ENCODE results near the gene GJD4. TPM values are rescaled to one million over a fixed set of nuclear protein-coding genes. Genes with fewer than 3 reads are reported as not detected.
A peak's percentile ranks its signal among the peaks of the same experiment; 100 is the strongest.

Gene GJD4
- total and polyA plus RNA-seq, 2 donors (not counting 3 experiments of a cell fraction or from before 2014, with no cell fraction given): not detected

- no peak overlapping the region for H3K9ac ChIP-seq (replicated peaks; ENCODE audit: extremely low read depth, insufficient read depth, low read length)
- H2AFZ ChIP-seq (ENCODE audit: low read depth, low read length): no peak overlapping the region
- no peaks in the 10 kb centered on the region for H3K9me3 ChIP-seq (replicated peaks; ENCODE audit: control insufficient read depth, insufficient read depth, low read length)
- no peaks in the 10 kb centered on the region for H3K9me1 ChIP-seq (replicated peaks; ENCODE audit: control insufficient read depth, extremely low read depth, insufficient read depth, low read length)
- H3K79me2 ChIP-seq (ENCODE audit: control insufficient read depth, insufficient read depth, low read length): no peaks in the 10 kb centered on the region
- H3K36me3 ChIP-seq (ENCODE audit: control insufficient read depth in 2 of 2, extremely low read depth in 1 of 2, insufficient read depth in 2 of 2, low read length in 2 of 2): peaks cover 8 to 31% of the 10 kb centered on the region in 2 experiments
- H3K4me3 ChIP-seq (replicated peaks in 1 of 3; ENCODE audit: insufficient read depth in 1 of 3, low read depth in 1 of 3, low read length in 3 of 3): no peak overlapping the region
- no peak overlapping the region for H3K27ac ChIP-seq (ENCODE audit: insufficient read depth, low read depth, low read length)
- ChIA-PET POLR2A (interaction anchor here (0.7 kb wide), 1 partner anchor 1316 kb away, joined by 3 read pairs; no protein-coding TSS in a partner anchor), CTCF (interaction anchor here (0.7 to 5.2 kb wide), 18 partner anchors 9 to 1316 kb away, joined by 3 to 55 read pairs (median 6); partner anchors contain the start of gene GJD4)
- no TSS peak for BruUV-seq (replicated peaks)
- peaks cover 12% of the 10 kb centered on the region for H3K4me1 ChIP-seq (ENCODE audit: control insufficient read depth, extremely low read depth, insufficient read depth, low read length)
- intact Hi-C loops (cut with micrococcal nuclease): loop anchor here (5.0 to 10.0 kb wide), 3 partner anchors 142 to 440 kb away; partner anchors contain the start of genes CCNY and CREM
- TF ChIP-seq, protein P1, sequence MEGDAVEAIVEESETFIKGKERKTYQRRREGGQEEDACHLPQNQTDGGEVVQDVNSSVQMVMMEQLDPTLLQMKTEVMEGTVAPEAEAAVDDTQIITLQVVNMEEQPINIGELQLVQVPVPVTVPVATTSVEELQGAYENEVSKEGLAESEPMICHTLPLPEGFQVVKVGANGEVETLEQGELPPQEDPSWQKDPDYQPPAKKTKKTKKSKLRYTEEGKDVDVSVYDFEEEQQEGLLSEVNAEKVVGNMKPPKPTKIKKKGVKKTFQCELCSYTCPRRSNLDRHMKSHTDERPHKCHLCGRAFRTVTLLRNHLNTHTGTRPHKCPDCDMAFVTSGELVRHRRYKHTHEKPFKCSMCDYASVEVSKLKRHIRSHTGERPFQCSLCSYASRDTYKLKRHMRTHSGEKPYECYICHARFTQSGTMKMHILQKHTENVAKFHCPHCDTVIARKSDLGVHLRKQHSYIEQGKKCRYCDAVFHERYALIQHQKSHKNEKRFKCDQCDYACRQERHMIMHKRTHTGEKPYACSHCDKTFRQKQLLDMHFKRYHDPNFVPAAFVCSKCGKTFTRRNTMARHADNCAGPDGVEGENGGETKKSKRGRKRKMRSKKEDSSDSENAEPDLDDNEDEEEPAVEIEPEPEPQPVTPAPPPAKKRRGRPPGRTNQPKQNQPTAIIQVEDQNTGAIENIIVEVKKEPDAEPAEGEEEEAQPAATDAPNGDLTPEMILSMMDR (IDR thresholded peaks at IDR 0.05; ENCODE audit: extremely low read depth in 1 of 2, insufficient read depth in 1 of 2, low read depth in 1 of 2, low read length in 2 of 2): no peak
- TF ChIP-seq EZH2 (IDR thresholded peaks at IDR 0.05; ENCODE audit: borderline replicate concordance, low read depth, low read length, severe bottlenecking) (no peak), POLR2A (IDR thresholded peaks at IDR 0.05; ENCODE audit: low read depth, low read length) (no peak), JUN (IDR thresholded peaks at IDR 0.05; ENCODE audit: borderline replicate concordance, insufficient read depth, insufficient read length, low read depth) (peak; percentile 9), FOS (IDR thresholded peaks at IDR 0.05; ENCODE audit: borderline replicate concordance, insufficient read depth, low read length) (peak; percentile 39), GATA2 (IDR thresholded peaks at IDR 0.05; ENCODE audit: insufficient read depth, insufficient read length, low read depth, low read length) (no peak)
- FAIRE-seq: peak; percentile 77
- no peaks in the 10 kb centered on the region for H4K20me1 ChIP-seq (replicated peaks; ENCODE audit: control insufficient read depth, extremely low read depth, insufficient read depth, low read length)
- dilution Hi-C loops (cut with MboI; ENCODE audit: extremely low pct_ligation_motif_present, low sequenced_read_pairs): no loop called here
- DNase-seq (ENCODE audit: low read depth, low spot score): peak; percentile 62
- no peaks in the 10 kb centered on the region for H3K27me3 ChIP-seq (ENCODE audit: control insufficient read depth in 2 of 2, insufficient read depth in 2 of 2, low read length in 2 of 2)
- H3K4me2 ChIP-seq (ENCODE audit: insufficient read depth, low read length): no peak overlapping the region
Observed at GRCh38 chr10:35564341-35564968, 40.7 kb upstream of the GJD4 start.
